PC-3 (cell line): ENCODE measurements around the gene RNU7-1. TPM values are rescaled to one million over a fixed set of nuclear protein-coding genes. Genes with fewer than 3 reads are reported as not detected.

Experiments
- ATAC-seq: fragments of 200-7000 bp; cut with Tn5 transposase; 2 replicates; pipeline ENCODE4 v1.9.1; 2020; ENCODE audit warnings: mild to moderate bottlenecking, moderate library complexity
- BruUV-seq: library from RNA; stranded (reverse); fragments of 400-500 nt; replicated peaks from 2 replicates; lab custom pipeline; 2021; lab: Mats Ljungman, UMichigan
- CTCF ChIA-PET: fragments of 300-600 bp; sonication (Branson Sonifier 250); formaldehyde crosslinking; loops from one replicate; lab custom pipeline; 2022; ENCODE audit warnings: antibody characterized with exemption; lab: Charles Lee
- POLR2A ChIA-PET: fragments of 300-600 bp; sonication (Branson Sonifier 250); formaldehyde crosslinking; loops from one replicate; lab custom pipeline; 2022; ENCODE audit warnings: antibody characterized with exemption; ENCODE audit not compliant: unreplicated experiment; lab: Charles Lee
- DNase-seq: peaks from one replicate; pipeline ENCODE4 v3.0.0-alpha.2; 2015
- H2AFZ ChIP-seq: fragments of 300-600 bp; sonication (generic); 2 replicates; pipeline ENCODE4 v1.6.0; 2016; ENCODE audit warnings: antibody characterized with exemption, low read length
- H3F3A ChIP-seq: fragments of 300-600 bp; sonication (generic); one replicate; pipeline ENCODE4 v1.6.0; 2017; ENCODE audit warnings: antibody characterized with exemption, low read length, control low read depth, mild to moderate bottlenecking; ENCODE audit not compliant: unreplicated experiment
- H3K27ac ChIP-seq: fragments of 300-600 bp; sonication (generic); 2 replicates; pipeline ENCODE4 v1.5.1; 2016; ENCODE audit warnings: mild to moderate bottlenecking, low read length
- H3K27me3 ChIP-seq: fragments of 300-600 bp; sonication (generic); 2 replicates; pipeline ENCODE4 v1.6.1; 2016; ENCODE audit warnings: low read length, mixed read lengths
- H3K36me3 ChIP-seq: fragments of 300-600 bp; sonication (generic); 2 replicates; pipeline ENCODE4 v1.6.1; 2016; ENCODE audit warnings: low read depth, mixed run types, low read length, mixed read lengths
- H3K4me1 ChIP-seq: fragments of 300-600 bp; sonication (generic); 2 replicates; pipeline ENCODE4 v1.5.1; 2016; ENCODE audit warnings: low read length; ENCODE audit not compliant: insufficient read depth
- H3K4me2 ChIP-seq: fragments of 300-600 bp; sonication (generic); 2 replicates; pipeline ENCODE4 v1.6.0; 2016; ENCODE audit warnings: low read length
- H3K4me3 ChIP-seq: fragments of 300-600 bp; sonication (generic); 2 replicates; pipeline ENCODE4 v1.5.1; 2016; ENCODE audit warnings: mild to moderate bottlenecking, low read length, mixed read lengths
- H3K79me2 ChIP-seq: fragments of 300-600 bp; sonication (generic); 2 replicates; pipeline ENCODE4 v1.6.1; 2017; ENCODE audit warnings: low read length, mixed read lengths
- H3K9ac ChIP-seq: fragments of 300-600 bp; sonication (generic); 2 replicates; pipeline ENCODE4 v1.6.0; 2016; ENCODE audit warnings: mild to moderate bottlenecking, low read length
- H3K9me2 ChIP-seq: fragments of 300-600 bp; sonication (generic); replicated peaks from 2 replicates; pipeline ENCODE4 v1.6.1; 2016; ENCODE audit warnings: mixed run types, low read length, mixed read lengths
- H3K9me3 ChIP-seq: fragments of 300-600 bp; sonication (generic); 2 replicates; pipeline ENCODE4 v1.6.1; 2016; ENCODE audit warnings: low read length, mixed read lengths
- H4K20me1 ChIP-seq: fragments of 300-600 bp; sonication (generic); 2 replicates; pipeline ENCODE4 v1.6.1; 2016; ENCODE audit warnings: low read length, mixed read lengths
- CTCF ChIP-seq: fragments of 300-600 bp; sonication (generic); conservative IDR thresholded peaks from 2 replicates; pipeline ENCODE4 v1.5.1; 2017; ENCODE audit warnings: antibody characterized with exemption, low read depth, mild to moderate bottlenecking, low read length
- EZH2 ChIP-seq: fragments of 300-600 bp; sonication (generic); IDR thresholded peaks from one replicate; pipeline ENCODE4 v1.6.1; 2017; ENCODE audit warnings: antibody characterized with exemption, mild to moderate bottlenecking, low read length; ENCODE audit not compliant: unreplicated experiment
- EZH2phosphoT487 ChIP-seq: fragments of 300-600 bp; sonication (generic); IDR thresholded peaks from 2 replicates; pipeline ENCODE4 v1.6.1; 2018; ENCODE audit warnings: mild to moderate bottlenecking, antibody characterized with exemption, low read length, borderline replicate concordance
- intact Hi-C: fragments of 100-400 bp; cut with micrococcal nuclease; formaldehyde crosslinking; loops from 2 replicates; pipeline ENCODE4 v1.9.0; 2023
- total RNA-seq: library from RNA; depleted of rRNA; stranded (reverse); fragments of >200 nt; gene quantifications from 2 replicates; pipeline ENCODE4 v1.2.3, GENCODE V29; 2014

The RNU7-1 gene
- total RNA-seq, 1 experiment from 2014 or later = not detected

DNA sequence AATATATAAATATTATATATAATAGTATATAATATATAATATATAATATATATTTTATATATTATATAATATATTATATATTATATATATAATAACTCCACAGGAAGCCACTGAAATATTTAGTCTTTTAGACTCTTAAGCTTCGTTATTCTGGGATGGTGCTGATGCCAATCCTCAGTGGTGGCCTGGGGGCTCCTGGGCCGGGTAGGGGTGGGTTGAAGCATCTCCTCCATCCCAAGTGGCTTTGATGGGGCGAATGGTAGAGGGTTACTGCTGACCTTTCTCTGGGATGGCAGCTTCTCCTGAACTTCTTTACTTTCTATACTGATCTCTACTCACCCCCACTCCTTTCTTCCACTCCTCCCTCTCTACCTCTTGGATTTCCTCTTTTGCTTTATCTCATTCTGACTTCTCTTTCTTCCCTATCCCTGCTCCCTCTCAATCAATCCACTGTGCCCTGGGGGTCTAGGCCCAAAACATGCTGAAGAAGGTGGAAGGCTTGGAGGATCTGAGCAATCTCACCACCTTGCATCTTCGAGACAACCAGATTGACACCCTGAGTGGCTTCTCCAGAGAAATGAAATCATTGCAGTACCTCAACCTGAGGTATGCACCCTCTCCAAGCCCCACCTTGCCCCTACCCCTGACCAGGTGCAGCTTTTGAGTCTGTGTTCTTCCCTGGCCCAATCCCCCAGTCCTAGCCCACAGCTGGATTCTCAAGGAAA is 34.0 kb upstream of the RNU7-1 start:
- no TSS peak for BruUV-seq

GRCh38 chr12:6912164-6912935 is 31.3 kb upstream of the RNU7-1 start:
- H3K4me1 ChIP-seq = 0 out of 2 replicates have a peak, but pooled peaks cover 4% of the 10 kb centered on the region
- TF ChIP-seq EZH2 (no peak), CTCF (no peak), EZH2phosphoT487 (no peak)
- no TSS peak for BruUV-seq
- H3K79me2 ChIP-seq = peaks cover 15% of the 10 kb centered on the region
- no peak overlapping the region for H3K27ac ChIP-seq
- no peaks in the 10 kb centered on the region for H3K9me3 ChIP-seq
- no peaks in the 10 kb centered on the region for H3F3A ChIP-seq
- no peaks in the 10 kb centered on the region for H3K9me2 ChIP-seq
- H3K4me3 ChIP-seq = no peak overlapping the region
- intact Hi-C loops = no loop called here
- no peaks in the 10 kb centered on the region for H3K36me3 ChIP-seq
- H3K27me3 ChIP-seq = no peaks in the 10 kb centered on the region
- no peak overlapping the region for H3K9ac ChIP-seq
- no peak overlapping the region for H2AFZ ChIP-seq
- ChIA-PET CTCF (no interaction called here), POLR2A (no interaction called here)
- DNase-seq = no peak
- no peaks in the 10 kb centered on the region for H4K20me1 ChIP-seq
- H3K4me2 ChIP-seq = no peak overlapping the region
- ATAC-seq = no peak

More for the DNA sequence above, 34.0 kb upstream of the RNU7-1 start:
- ChIA-PET CTCF (no interaction called here), POLR2A (no interaction called here)
- no peak overlapping the region for H3K27ac ChIP-seq
- ATAC-seq (no peak), DNase-seq (no peak)
- H2AFZ ChIP-seq = no peak overlapping the region
- H3K36me3 ChIP-seq = no peaks in the 10 kb centered on the region
- no peak overlapping the region for H3K4me2 ChIP-seq
- H3K9me3 ChIP-seq = no peaks in the 10 kb centered on the region
- intact Hi-C loops = no loop called here
- no peaks in the 10 kb centered on the region; the same call in 1 of the 2 replicates for H3K4me1 ChIP-seq
- H3K9ac ChIP-seq = no peak overlapping the region
- H3F3A ChIP-seq = no peaks in the 10 kb centered on the region
- no peaks in the 10 kb centered on the region for H3K9me2 ChIP-seq
- TF ChIP-seq EZH2phosphoT487 (no peak), EZH2 (no peak), CTCF (no peak)
- no peaks in the 10 kb centered on the region for H4K20me1 ChIP-seq
- peaks cover under 1% of the 10 kb centered on the region; the same call in 1 of the 2 replicates for H3K79me2 ChIP-seq
- no peak overlapping the region for H3K4me3 ChIP-seq
- no peaks in the 10 kb centered on the region for H3K27me3 ChIP-seq
